NCI-H1417 (cell line): ENCODE measurements around the gene XCR1.

Source experiments
- DNase-seq, 3 experiments: peaks; one replicate each; lab custom pipeline; 2025; lab: John Stamatoyannopoulos, UW

Gene XCR1

DNA sequence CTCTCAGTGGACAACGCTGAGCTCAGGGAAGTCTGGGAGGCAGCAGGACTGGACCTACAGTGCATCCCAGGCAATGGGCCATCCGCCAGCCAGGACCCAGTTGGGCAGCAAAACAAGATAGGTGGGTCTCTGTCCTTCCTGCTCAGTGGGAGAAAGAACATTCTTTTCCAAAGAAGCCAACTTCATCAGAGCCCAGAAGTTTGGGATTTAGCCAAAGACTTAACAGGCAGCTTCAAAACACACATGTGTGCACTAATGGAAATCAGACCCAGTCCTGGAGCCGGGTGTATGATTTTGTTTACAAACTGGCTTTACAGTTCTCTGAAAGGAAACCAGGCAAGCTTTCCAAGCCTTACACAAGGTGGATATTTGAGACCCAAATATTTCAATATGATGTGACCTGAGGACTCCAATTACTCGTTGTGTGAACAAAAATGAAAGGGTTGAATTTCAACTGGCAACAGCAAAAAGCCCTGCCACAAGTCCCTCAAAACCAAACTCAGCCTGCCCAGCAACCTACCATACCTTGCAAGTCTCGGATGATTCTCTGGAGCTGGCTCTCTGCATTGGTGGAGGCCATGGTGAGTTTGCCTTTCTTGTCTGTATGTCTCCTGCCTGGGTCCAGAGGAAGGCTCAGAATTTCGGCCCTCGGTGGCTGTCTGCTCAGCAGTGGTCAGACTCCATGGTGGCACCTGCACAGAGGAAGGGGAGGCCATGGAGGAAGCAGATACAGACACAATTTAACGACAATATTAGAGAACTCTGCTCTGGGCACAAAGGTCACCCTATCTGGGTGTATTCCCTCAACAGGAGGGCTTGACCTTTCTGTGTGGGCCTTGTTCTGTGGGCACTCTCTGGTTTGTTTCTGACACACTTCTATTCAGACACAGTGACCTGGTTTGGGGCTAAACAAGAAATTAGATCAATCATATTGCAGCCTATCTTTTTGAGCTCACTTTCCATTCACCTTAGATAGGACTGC lies 42.7 kb downstream of the XCR1 start:
- no peak for DNase-seq

DNA sequence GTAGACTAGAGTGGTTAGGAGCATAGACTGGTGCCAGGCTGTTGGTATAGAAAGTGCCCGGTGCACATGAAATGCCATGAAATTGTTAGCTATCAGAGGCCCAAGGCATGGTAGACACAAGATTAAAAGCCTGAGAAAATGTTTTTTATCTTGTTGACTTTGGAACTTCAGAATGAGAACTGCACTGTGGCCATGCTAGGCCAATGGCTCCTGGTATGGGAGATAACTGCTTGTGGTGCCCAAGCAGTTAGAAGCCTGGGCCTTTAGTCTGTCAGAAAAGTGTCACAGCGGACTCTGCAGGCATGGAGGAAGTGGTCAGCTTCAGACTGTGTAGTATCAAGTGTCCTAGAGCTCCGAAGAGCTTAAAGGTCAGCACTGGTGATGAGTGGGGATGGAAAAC lies 43.5 kb downstream of the XCR1 start:
- DNase-seq = no peak

DNA sequence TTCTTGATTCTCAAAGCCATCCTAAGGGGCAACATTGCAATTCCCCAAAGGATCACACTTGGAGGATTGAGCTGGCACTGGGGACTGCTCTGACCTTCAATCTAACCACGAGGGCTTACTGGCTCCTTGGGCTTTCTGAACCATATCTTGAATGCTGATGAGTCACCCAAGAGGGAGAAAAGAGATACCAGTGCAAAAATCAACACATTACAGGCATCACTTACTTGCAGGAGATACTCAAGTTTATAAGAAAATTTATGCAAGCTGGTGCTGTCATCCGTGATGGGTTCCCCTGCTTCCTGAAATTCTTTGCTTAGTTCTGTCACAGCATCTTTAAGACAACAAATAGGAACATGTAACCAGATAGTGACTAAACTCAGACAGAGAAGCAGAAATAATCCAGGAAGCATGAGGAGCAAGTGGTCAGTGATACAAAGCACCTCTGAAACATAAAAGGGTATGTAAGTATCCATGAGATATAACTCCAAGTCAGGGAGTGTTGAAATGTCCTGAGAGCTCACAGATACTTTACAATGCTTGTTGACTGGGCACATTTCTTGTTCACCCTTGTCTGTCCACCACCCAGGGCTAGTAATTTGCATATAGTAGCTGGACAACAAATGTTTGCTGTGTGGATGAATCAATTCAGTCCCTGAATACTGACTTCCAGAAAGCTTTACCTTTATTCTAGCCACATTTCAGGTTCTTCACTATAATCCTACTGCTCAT lies 45.8 kb downstream of the XCR1 start:
- no peak for DNase-seq

DNA sequence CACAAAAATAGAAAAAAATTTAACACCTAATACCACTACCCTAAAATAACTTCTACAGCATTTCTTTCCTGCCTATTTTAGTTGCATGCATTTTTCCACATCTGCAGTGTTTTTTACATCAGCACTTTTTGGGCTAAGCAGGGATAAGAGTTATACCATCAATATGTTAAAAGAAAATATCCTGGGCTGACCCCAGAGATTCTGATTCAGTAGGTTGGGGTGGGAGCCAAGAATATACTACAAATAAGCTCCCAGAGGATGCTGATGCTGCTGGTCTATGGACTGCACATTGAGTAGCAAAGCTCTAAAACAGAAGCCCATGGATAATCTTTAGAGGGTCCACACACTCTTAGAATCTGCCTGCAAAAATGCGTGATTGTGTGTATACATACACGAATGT lies 46.5 kb downstream of the XCR1 start:
- DNase-seq = no peak

DNA sequence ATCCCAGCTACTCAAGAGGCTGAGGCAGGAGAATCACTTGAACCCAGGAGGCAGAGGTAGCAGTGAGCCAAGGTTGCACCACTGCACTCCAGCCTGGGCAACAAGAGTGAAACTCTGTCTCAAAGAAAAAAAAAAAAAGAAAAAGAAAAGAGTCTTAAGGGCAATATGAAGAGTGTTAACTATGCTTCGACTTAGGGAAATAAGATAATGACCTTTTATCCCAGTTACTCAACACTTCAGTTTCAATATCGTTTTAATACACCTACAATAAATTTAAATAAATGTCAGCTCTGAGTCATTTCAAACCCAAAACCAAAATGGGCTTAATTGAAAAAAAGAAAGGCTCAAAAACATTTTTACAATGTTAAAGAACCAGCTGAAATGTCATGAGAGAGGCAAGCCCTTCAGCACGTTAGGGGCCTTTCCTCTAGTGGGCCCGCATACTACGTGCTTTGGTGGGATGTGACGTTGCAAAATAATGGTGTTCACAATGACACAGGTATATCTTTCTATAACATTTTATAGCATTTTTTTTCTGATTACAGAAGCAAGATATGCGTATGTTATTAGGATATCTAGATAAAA lies 47.0 kb downstream of the XCR1 start:
- DNase-seq = no peak

DNA sequence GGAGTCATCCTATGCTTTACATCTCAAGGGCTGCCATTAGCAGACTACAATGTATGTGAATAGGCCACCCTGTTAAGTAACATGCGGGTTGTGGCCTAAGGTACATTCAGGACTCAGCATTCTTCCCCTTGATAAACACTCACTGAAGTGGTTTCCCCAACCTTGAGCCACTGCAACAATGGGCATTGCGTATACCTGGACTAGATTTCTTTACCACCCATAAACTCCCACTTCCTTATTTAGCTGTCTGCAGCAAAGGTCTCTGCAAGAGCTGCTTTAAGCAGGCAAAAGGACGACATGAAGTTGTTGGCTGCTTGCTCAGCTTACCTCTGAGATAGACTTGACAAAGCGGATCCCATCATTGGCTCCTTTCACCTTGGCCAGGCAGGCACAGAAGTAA lies 47.9 kb downstream of the XCR1 start:
- DNase-seq = no peak

DNA sequence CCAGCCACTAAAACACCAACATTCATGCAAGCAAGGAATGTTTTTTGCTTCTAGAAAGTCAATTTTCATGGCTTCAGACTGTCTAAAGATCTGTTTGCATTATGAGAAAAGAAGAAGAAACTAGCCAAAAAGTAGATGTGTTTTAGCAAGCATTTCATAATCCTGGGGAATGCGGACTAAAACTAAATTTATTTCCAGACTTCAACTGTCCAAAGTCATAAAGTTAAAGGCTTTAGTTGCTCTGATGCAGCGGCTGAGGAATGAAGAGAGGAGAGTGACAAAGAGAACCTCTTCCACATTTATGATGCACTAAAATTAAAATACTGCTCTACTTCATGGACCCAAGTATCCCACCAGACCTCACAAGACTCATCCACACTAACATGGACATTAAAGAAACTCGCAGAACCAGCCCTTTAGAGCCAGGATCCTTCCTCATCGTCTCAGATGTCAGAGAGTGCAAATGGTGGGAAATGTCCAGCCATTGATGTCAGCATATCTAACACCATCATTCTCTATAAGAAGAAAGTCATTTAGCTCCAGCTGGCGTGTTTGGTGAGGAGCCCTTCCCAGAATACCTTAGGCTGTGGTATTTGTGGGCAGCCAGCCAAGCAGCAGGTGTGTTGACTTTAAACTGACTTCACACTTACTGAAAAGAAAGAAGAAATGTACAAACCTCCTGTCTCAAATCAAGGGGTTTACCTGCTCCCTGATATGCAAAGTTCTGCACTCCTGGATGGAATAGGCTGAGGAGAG lies 49.1 kb downstream of the XCR1 start:
- DNase-seq = peak in 2 of 3 experiments; percentile 2 to 71

DNA sequence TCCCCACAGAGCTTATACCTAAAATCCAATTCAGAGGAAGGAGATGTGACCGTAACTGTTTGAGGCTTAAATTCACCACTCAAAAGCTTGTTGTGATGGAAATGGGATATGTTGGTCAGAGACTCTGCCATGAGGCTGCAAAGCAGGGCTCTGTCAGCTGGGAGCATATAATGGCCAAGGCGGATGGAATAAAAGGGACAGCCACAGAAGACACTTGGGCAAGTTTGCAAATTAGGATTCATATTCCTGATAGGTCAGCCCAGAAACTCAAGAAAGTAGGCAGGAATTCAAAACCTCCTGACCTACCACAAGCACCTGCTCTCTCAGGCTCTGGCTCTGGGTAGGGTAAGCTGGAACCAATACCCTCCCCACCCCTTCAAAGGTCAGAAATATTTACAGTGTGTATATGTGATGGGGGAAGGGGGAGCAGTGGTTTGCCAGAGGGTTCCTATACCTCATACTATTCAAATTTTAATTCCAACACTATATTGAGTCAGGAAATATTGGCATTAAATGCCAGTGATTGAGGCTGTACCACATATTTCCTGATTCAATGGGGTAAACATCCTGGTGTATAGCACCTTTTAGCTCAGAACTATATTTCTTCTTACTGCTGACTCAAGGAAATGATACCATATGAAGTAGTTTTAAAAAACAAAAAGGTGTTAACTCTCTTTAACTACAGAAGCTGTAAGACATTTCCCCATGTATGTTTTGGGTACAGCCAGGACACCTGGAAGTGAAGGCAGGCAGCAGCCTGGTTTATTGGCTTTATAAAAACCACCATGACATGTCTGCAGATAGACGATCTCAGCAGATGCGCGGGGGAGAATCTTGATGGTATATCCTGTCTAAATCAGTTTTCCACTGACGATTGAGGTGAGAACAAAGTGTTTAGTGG lies 50.8 kb downstream of the XCR1 start:
- no peak for DNase-seq

DNA sequence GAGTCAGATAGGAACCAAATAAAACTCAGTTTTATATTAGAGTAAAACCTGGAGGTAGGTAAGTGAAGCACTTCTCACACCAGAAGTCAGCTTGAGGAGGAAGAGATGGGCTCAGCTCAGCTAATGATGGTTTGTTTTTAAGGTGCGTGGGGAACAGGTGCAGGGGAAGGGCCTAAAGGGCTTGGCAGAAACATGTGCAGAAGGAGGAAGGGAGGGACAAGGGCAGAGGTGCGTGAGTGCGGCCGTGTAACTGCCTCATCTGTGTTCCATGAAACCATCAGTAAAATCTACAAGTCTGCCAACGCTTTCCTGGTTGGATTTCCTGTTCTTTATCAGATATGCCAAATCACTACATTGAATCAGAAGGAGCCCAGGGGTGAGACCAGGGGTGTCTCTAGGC lies 51.6 kb downstream of the XCR1 start:
- DNase-seq = no peak

DNA sequence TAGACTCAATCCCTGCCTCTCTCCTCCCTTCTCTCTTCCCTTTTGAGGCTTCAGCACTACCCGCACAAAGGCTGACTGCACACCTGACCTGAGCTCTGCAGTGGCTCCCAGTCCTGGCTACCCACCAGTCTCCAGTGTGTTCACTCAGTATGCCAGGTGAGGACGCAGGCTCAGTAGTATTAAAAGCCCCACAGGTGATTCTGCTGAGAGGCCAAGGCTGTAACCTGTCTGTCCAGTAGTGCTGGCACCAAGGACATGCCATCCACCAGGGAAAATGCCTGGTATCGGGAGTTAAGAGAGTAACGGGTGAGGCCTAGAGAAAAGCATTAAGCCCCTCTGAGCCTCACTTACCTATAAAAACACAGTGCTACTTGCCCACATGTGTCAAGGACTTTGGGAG lies 52.6 kb downstream of the XCR1 start:
- no peak for DNase-seq

DNA sequence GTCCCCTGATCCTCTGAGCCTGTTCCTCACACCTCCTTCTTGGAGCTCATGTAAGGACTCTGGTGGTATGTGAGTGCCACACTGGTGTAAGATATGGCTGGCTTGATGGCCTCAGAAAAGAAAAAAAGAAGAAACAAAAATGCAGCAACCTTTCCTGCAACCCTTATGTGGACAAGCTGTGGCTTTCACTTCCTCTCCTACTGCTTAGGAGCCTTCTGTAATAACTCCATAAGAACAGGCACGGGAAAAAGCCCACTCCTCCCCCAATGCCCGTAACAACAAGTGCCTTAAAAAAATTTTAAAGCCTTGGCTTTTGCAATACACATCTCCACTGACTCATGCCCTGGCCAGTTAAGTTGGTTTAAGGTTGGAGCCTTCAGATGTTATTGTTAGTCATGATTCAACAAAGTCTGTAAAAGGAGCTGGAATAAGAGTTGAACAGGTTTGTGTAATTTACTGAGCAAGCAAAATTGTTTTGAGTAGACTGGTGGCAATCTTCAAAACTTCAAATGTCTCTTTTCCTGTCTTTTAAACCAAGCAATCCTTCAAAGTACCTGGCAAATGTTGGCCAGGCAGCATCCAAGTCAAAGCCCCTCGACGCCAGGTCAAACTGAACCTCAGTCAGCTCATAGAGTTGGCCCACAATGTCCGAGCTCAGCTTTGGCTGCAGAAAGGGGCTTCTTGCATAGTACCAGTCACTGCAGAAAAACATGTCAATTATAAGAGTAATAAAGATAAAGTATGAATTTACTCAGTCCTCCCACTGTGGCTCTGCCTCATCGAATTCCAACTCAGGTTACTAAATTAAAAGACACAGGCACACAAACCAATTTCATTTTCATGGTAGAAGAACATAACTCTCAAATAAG lies 54.5 kb downstream of the XCR1 start:
- DNase-seq = no peak

DNA sequence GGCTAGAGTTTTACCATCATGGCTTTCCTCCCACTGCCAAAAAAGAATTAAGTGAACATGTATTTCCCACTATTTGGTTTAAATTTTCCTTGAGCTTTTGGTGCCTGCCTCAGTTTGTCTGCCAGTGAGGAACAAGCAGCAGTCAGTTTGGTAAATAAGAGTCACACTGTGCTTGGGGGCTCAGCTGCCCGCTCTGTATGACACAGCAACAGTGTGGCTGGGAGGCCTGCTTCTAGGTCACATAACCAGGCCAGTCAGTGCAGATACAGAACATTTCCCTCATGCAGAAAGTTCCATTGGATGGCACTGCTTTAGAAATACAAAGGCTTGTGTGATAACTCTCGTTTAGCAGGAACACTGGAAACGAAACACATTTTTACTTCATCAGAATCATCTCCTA lies 57.3 kb downstream of the XCR1 start:
- no peak for DNase-seq

DNA sequence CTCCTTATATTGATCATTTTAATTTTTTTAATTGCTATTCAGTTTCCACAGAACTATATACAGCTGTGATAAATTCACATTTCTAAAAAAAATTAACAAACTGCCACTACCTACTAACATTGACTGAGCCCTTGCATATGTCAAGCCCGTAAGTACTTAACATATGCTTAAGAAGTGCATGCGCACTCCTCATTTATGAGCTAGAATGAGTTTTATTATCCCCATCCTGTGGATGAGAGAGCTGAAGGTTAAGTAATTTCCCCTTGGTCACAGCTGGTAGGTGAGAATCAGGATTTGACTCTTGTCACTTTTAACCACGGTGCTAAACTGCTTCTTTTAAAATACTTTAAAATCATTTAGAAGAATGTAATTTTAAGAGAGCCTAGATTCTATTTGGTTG lies 58.2 kb downstream of the XCR1 start:
- no peak for DNase-seq

DNA sequence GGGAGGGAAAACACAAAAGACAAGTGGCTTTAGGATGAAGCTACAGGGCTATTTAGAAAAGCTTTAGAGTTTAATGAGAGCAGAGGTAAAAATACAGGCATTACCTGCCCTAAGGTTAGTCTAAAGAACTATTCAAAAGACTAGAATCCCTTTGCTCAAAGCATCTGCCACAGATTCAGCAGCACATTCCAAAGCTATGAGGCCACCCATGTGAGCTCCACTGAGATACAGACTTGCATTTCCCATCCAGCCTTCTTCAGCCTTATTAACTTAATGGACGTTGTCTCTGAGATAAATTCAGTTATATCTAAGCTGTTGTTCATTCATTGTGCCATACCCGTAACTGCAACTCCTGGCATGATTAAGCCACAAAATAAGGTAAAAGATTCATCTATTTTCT lies 58.6 kb downstream of the XCR1 start:
- no peak for DNase-seq

DNA sequence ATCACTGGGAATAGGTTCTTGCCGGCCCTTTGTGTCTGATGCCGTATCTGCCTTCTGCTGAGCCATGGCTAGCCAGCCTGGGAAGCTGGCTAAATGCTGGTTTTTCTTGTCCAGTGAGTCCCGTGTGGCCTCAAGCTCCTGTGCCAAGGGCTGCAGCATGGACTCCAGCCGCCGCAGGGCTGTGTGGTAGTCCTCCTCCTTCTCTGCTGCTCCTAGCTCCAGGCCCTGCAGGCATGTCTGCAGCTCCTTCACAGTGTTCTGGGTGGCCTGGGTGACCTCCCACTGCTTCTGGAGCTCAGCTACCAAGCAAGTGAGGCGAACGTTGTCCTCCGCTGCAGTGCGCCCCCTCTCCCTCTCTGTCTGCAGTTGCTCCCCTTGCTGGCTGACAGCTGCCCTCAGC lies 59.1 kb downstream of the XCR1 start:
- DNase-seq = no peak

DNA sequence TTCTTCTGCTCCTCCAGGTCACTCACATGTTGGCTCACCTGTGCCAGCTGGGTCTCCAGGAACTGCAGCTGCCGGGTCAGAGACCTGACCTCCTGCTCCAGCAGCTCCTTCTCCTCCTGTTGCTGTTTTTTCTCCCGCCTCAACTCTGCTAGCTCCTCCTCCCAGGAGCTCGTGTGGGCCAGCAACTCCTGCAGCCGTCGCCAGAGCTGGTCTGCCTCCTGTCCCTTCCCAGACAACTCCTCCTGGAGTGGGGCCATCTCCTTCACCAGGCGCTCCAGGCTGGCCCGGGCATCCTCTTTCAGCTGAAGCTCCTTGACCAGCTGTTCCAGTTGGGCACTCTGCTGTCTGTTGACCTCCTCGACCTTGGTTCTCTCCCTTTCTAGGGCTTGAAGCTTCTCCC lies 59.6 kb downstream of the XCR1 start:
- DNase-seq = no peak
